Ishikawa (cell line): ENCODE measurements around the gene DMXL2.

ENCODE experiments used
- CREB1 ChIP-seq: IDR thresholded peaks from 2 replicates; pipeline ENCODE4 v1.6.1; 2012; ENCODE audit warnings: low read depth
- EGR1 ChIP-seq: IDR thresholded peaks from 2 replicates; pipeline ENCODE4 v1.6.1; 2012
- EP300 ChIP-seq: IDR thresholded peaks from 2 replicates; pipeline ENCODE4 v1.6.1; 2012; ENCODE audit warnings: borderline replicate concordance
- FOXM1 ChIP-seq: IDR thresholded peaks from 2 replicates; pipeline ENCODE4 v1.6.1; 2012; ENCODE audit warnings: low read depth, borderline replicate concordance
- NFIC ChIP-seq: IDR thresholded peaks from 2 replicates; pipeline ENCODE4 v1.6.1; 2012
- RAD21 ChIP-seq: IDR thresholded peaks from 2 replicates; pipeline ENCODE4 v1.6.1; 2012; ENCODE audit warnings: low read depth
- TAF1 ChIP-seq: IDR thresholded peaks from 2 replicates; pipeline ENCODE4 v1.6.1; 2012; ENCODE audit warnings: low read depth, mild to moderate bottlenecking
- TCF12 ChIP-seq: IDR thresholded peaks from 2 replicates; pipeline ENCODE4 v1.6.1; 2012; ENCODE audit warnings: low read depth
- TEAD4 ChIP-seq: IDR thresholded peaks from 2 replicates; pipeline ENCODE4 v1.6.1; 2012
- YY1 ChIP-seq: IDR thresholded peaks from 2 replicates; pipeline ENCODE4 v1.6.1; 2012; ENCODE audit warnings: low read depth
- ZBTB7A ChIP-seq: IDR thresholded peaks from 2 replicates; pipeline ENCODE4 v1.6.1; 2012; ENCODE audit warnings: low read depth
- TF ChIP-seq, protein P1 (sequence below): IDR thresholded peaks from 2 replicates; pipeline ENCODE4 v1.6.1; 2012
- TF ChIP-seq, protein P2 (sequence below): IDR thresholded peaks from 2 replicates; pipeline ENCODE4 v1.6.1; 2012
- TF ChIP-seq, protein P3 (sequence below): IDR thresholded peaks from 2 replicates; pipeline ENCODE4 v1.6.1; 2012; ENCODE audit warnings: low read depth, mild to moderate bottlenecking

DNA sequence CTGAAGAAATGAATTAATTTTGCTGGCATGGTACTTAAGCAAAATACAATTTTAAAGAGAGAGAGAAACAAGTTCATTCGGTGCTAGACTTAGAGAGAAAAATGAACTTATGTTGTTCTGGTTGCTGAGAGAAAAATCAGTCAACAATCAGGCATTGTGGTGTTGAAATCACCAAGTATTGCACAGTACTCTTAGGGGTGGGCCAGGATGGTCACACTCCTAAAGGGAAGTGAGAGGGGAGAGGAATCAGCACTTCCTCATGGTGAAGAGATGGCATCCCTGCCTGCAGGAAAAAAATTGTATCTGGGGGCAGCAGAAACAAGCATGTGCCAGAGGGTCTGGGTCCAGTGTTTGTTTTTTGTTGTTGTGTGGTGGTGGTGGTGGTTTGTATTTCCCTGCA lies 7.0 kb upstream of the DMXL2 start:
- TF ChIP-seq, protein P1, sequence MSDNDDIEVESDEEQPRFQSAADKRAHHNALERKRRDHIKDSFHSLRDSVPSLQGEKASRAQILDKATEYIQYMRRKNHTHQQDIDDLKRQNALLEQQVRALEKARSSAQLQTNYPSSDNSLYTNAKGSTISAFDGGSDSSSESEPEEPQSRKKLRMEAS: no peak
- TF ChIP-seq EP300 (no peak), TAF1 (no peak), RAD21 (no peak), EGR1 (no peak), ZBTB7A (no peak), FOXM1 (no peak), TEAD4 (no peak), TCF12 (no peak), CREB1 (no peak), NFIC (no peak), YY1 (no peak)
- TF ChIP-seq, protein P2, sequence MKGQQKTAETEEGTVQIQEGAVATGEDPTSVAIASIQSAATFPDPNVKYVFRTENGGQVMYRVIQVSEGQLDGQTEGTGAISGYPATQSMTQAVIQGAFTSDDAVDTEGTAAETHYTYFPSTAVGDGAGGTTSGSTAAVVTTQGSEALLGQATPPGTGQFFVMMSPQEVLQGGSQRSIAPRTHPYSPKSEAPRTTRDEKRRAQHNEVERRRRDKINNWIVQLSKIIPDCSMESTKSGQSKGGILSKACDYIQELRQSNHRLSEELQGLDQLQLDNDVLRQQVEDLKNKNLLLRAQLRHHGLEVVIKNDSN: no peak
- TF ChIP-seq, protein P3, sequence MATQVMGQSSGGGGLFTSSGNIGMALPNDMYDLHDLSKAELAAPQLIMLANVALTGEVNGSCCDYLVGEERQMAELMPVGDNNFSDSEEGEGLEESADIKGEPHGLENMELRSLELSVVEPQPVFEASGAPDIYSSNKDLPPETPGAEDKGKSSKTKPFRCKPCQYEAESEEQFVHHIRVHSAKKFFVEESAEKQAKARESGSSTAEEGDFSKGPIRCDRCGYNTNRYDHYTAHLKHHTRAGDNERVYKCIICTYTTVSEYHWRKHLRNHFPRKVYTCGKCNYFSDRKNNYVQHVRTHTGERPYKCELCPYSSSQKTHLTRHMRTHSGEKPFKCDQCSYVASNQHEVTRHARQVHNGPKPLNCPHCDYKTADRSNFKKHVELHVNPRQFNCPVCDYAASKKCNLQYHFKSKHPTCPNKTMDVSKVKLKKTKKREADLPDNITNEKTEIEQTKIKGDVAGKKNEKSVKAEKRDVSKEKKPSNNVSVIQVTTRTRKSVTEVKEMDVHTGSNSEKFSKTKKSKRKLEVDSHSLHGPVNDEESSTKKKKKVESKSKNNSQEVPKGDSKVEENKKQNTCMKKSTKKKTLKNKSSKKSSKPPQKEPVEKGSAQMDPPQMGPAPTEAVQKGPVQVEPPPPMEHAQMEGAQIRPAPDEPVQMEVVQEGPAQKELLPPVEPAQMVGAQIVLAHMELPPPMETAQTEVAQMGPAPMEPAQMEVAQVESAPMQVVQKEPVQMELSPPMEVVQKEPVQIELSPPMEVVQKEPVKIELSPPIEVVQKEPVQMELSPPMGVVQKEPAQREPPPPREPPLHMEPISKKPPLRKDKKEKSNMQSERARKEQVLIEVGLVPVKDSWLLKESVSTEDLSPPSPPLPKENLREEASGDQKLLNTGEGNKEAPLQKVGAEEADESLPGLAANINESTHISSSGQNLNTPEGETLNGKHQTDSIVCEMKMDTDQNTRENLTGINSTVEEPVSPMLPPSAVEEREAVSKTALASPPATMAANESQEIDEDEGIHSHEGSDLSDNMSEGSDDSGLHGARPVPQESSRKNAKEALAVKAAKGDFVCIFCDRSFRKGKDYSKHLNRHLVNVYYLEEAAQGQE: no peak
